K562 (cell line): Measurements from ENCODE around the gene PHF12. TPM values are rescaled to one million over a fixed set of nuclear protein-coding genes. Genes with fewer than 3 reads are reported as not detected.

ENCODE experiments used
- ATF4 ChIP-seq: fragments of 450-650 bp; formaldehyde crosslinking; IDR thresholded peaks from 2 replicates; pipeline ENCODE4 v1.4.0; 2022; ENCODE audit warnings: mild to moderate bottlenecking, moderate library complexity
- ATF6 ChIP-seq: sonication (generic); formaldehyde crosslinking; IDR thresholded peaks from 2 replicates; pipeline ENCODE4 v1.4.0; 2020; ENCODE audit warnings: mild to moderate bottlenecking, missing genetic modification reagents
- CEBPG ChIP-seq, 3 experiments: fragments of 200-800 bp in 1 of 3; sonication (Bioruptor generic) in 1 of 3; sonication (generic) in 1 of 3; formaldehyde crosslinking in 1 of 3; IDR thresholded peaks in 2 of 3; conservative IDR thresholded peaks in 1 of 3; 2 replicates each; pipeline versions ENCODE4 v1.6.1 to v1.8.0; 2016 to 2022; ENCODE audit warnings: missing compliant biosample characterization in 2 of 3, missing genetic modification characterization in 2 of 3, mild to moderate bottlenecking in 1 of 3, missing genetic modification reagents in 1 of 3
- DPF2 ChIP-seq: fragments of 450-650 bp; IDR thresholded peaks from 2 replicates; pipeline ENCODE4 v1.6.1; 2016
- ELF1 ChIP-seq: fragments of 200-800 bp; sonication (Bioruptor generic); IDR thresholded peaks from 2 replicates; pipeline ENCODE4 v1.6.1; 2016; ENCODE audit warnings: missing genetic modification characterization, missing compliant biosample characterization
- ESRRA ChIP-seq: fragments of 450-650 bp; IDR thresholded peaks from 2 replicates; pipeline ENCODE4 v1.6.1; 2014; ENCODE audit warnings: low read depth, mild to moderate bottlenecking, moderate library complexity, borderline replicate concordance
- EZH2 ChIP-seq: IDR thresholded peaks from 2 replicates; pipeline ENCODE4 v1.6.1; 2012; ENCODE audit warnings: low read depth, mild to moderate bottlenecking, inconsistent platforms, low read length, borderline replicate concordance
- FOSL1 ChIP-seq: fragments of 200-800 bp; sonication (Bioruptor generic); conservative IDR thresholded peaks from 2 replicates; pipeline ENCODE4 v1.6.1; 2016; ENCODE audit warnings: missing genetic modification characterization, missing compliant biosample characterization
- FOXA3 ChIP-seq, 2 experiments: fragments of 450-650 bp in 1 of 2; sonication (generic) in 1 of 2; formaldehyde crosslinking; IDR thresholded peaks in 1 of 2; conservative IDR thresholded peaks in 1 of 2; 2 replicates each; pipeline versions ENCODE4 v1.4.0 to v1.8.0; 2020 to 2022; ENCODE audit warnings: mild to moderate bottlenecking in 2 of 2, missing genetic modification reagents in 1 of 2
- GABPB1 ChIP-seq: sonication (generic); formaldehyde crosslinking; IDR thresholded peaks from 2 replicates; pipeline ENCODE4 v1.8.0; 2022; ENCODE audit warnings: mild to moderate bottlenecking, missing genetic modification reagents
- JUN ChIP-seq, 2 experiments: sonication (generic) in 1 of 2; formaldehyde crosslinking in 1 of 2; IDR thresholded peaks; 2 replicates each; pipeline versions ENCODE4 v1.6.1 to v1.8.0; 2012 to 2022; ENCODE audit warnings: borderline replicate concordance in 2 of 2, mild to moderate bottlenecking in 2 of 2, improper control_type of control experiment in 1 of 2, low read depth in 1 of 2, low read length in 1 of 2, missing genetic modification reagents in 1 of 2
- JUND ChIP-seq, 2 experiments: IDR thresholded peaks; 2 replicates in 1 of 2; 3 replicates in 1 of 2; pipeline ENCODE4 v1.6.1; 2011; ENCODE audit warnings: borderline replicate concordance in 2 of 2, low read depth in 2 of 2, low read length in 2 of 2, improper control_type of control experiment in 1 of 2, missing biosample characterization in 1 of 2, missing genetic modification characterization in 1 of 2, missing genetic modification reagents in 1 of 2
- MCM5 ChIP-seq: fragments of 450-650 bp; IDR thresholded peaks from 2 replicates; pipeline ENCODE4 v1.6.1; 2016; ENCODE audit warnings: low read depth
- SMARCA5 ChIP-seq: fragments of 450-650 bp; IDR thresholded peaks from 2 replicates; pipeline ENCODE4 v1.6.1; 2016
- SRSF7 ChIP-seq: fragments of 200-400 bp; formaldehyde crosslinking; optimal IDR thresholded peaks from 2 replicates; pipeline ENCODE3; 2017; ENCODE audit warnings: mild to moderate bottlenecking, low read depth, low read length
- TARDBP ChIP-seq: fragments of 450-650 bp; IDR thresholded peaks from 2 replicates; pipeline ENCODE4 v1.6.1; 2016
- TFAM ChIP-seq: fragments of 250-450 bp; sonication (Bioruptor Pico); conservative IDR thresholded peaks from 2 replicates; pipeline ENCODE4 v1.5.0; 2021; ENCODE audit warnings: mild to moderate bottlenecking, moderate library complexity
- U2AF2 ChIP-seq: fragments of 200-400 bp; formaldehyde crosslinking; optimal IDR thresholded peaks from 2 replicates; pipeline ENCODE3; 2017; ENCODE audit warnings: low read depth, mild to moderate bottlenecking, low read length
- UBTF ChIP-seq, 2 experiments: IDR thresholded peaks; 2 replicates each; pipeline ENCODE4 v1.6.1; 2012; ENCODE audit warnings: improper control_type of control experiment in 2 of 2, low read depth in 2 of 2, low read length in 2 of 2, borderline replicate concordance in 1 of 2
- ZKSCAN3 ChIP-seq: fragments of 250-450 bp; sonication (Bioruptor Pico); IDR thresholded peaks from 2 replicates; pipeline ENCODE4 v1.4.0; 2020
- ZNF589 ChIP-seq: fragments of 200-800 bp; sonication (Bioruptor generic); IDR thresholded peaks from 2 replicates; pipeline ENCODE4 v1.6.1; 2016; ENCODE audit warnings: low read depth, missing genetic modification characterization, missing compliant biosample characterization
- ZNF707 ChIP-seq: fragments of 250-450 bp; sonication (Bioruptor Pico); conservative IDR thresholded peaks from 2 replicates; pipeline ENCODE4 v1.8.0; 2022; ENCODE audit warnings: inconsistent platforms, mild to moderate bottlenecking, moderate library complexity
- ZNF717 ChIP-seq: fragments of 250-450 bp; sonication (Bioruptor Pico); IDR thresholded peaks from 2 replicates; pipeline ENCODE4 v1.5.0; 2021
- polyA plus RNA-seq, 8 experiments: library from polyadenylated mRNA; depleted of rRNA in 4 of 8; stranded (reverse) in 5 of 8; unstranded in 3 of 8; fragments of >200 nt; fragmentation: Nextera tagmentation in 2 of 8; fragmentation: Illumina TruSeq in 1 of 8; extraction: Ambion mirVana in 2 of 8; extraction: Trizol in 1 of 8; gene quantifications; 2 replicates each; pipeline versions ENCODE4 v1.2.1 to v1.2.3, GENCODE V29; 2011 to 2014; ENCODE audit warnings: inconsistent platforms in 1 of 8, missing spikeins in 1 of 8
- total RNA-seq, 7 experiments: library from RNA; depleted of rRNA in 6 of 7; stranded (reverse); fragments of >200 nt in 6 of 7; fragmentation: Illumina TruSeq in 2 of 7; extraction: Trizol in 2 of 7; gene quantifications; 2 replicates each; pipeline versions ENCODE4 v1.2.1 to v1.2.3, GENCODE V29; 2011 to 2021; ENCODE audit warnings: low replicate concordance in 1 of 7

PHF12 gene
- total and polyA plus RNA-seq, 9 of the 15 experiments (the other 6 are each of a cell fraction or from before 2014, with no cell fraction given), result 0.82 to 31.3 (median 13.5) TPM

GRCh38 chr17:28925912-28926365 is 25.4 kb downstream of the PHF12 start (continued):
- TF ChIP-seq ZNF717 (CRISPR knock-in tag) (no peak), SMARCA5 (no peak), ESRRA (peak; percentile 53; the same call in 1 of the 2 replicates), EZH2 (no peak), SRSF7 (no peak), ELF1 (tag) (peak; percentile 35; the same call in 1 of the 2 replicates), JUN (IDR thresholded peaks at IDR 0.05; ENCODE audit: borderline replicate concordance, low read depth, low read length) (peak; percentile 73; the same call in 1 of the 2 replicates), JUN (CRISPR knock-in tag; IDR thresholded peaks at IDR 0.05; ENCODE audit: borderline replicate concordance) (no peak; the same call in 1 of the 2 replicates), TFAM (CRISPR knock-in tag) (no peak), U2AF2 (no peak), JUND (IDR thresholded peaks at IDR 0.05; ENCODE audit: borderline replicate concordance, low read depth, low read length) (peak; percentile 78), JUND (tag; IDR thresholded peaks at IDR 0.05; ENCODE audit: borderline replicate concordance, low read depth, low read length) (peak; percentile 73; the same call in 2 of the 3 replicates), MCM5 (no peak), FOSL1 (peak; percentile 48; the same call in 1 of the 2 replicates), ZNF589 (CRISPR knock-in tag) (0 out of 2 replicates have a peak, but pooled peaks have one; percentile 59), ZNF707 (no peak), DPF2 (peak; percentile 37; the same call in 1 of the 2 replicates), CEBPG (CRISPR knock-in tag; IDR thresholded peaks at IDR 0.05) (peak; percentile 54), CEBPG (tag; conservative IDR thresholded peaks at IDR 0.05 in 1 of 2, IDR thresholded peaks at IDR 0.05 in 1 of 2) (peak; percentile 64 to 94), GABPB1 (CRISPR knock-in tag) (peak; percentile 73), TARDBP (0 out of 2 replicates have a peak, but pooled peaks have one; percentile 40), ZKSCAN3 (CRISPR knock-in tag) (no peak), ATF6 (CRISPR knock-in tag) (no peak), FOXA3 (CRISPR knock-in tag; conservative IDR thresholded peaks at IDR 0.05 in 1 of 2, IDR thresholded peaks at IDR 0.05 in 1 of 2) (peak; percentile 79 to 94; a peak in 3 of 4 replicates), ATF4 (CRISPR knock-in tag) (0 out of 2 replicates have a peak, but pooled peaks have one; percentile 22), UBTF (IDR thresholded peaks at IDR 0.05; ENCODE audit: borderline replicate concordance in 1 of 2, low read depth in 2 of 2, low read length in 2 of 2) (no peak)
